ENCODE results near the gene PLCH1.

GRCh38 chr3:155342344-155342743, 402.5 kb downstream of the PLCH1 start:
- TF ChIP-seq POLR2AphosphoS5 (IDR thresholded peaks at IDR 0.05) (no peak), CTCF (IDR thresholded peaks at IDR 0.05) (no peak)
